Mucosa of stomach (tissue), 1 donor: ENCODE results near the gene CBX8.
A peak's percentile ranks its signal among the peaks of the same experiment; 100 is the strongest.

Source experiments
- H3K27me3 ChIP-seq: one replicate; pipeline ENCODE4 v1.7.0; 2013; ENCODE audit warnings: mild to moderate bottlenecking, low read length; ENCODE audit not compliant: control insufficient read depth, insufficient read depth
- H3K36me3 ChIP-seq: one replicate; pipeline ENCODE4 v1.7.0; 2013; ENCODE audit warnings: low read length; ENCODE audit not compliant: control insufficient read depth, insufficient read depth
- H3K4me1 ChIP-seq: one replicate; pipeline ENCODE4 v1.7.0; 2013; ENCODE audit warnings: mild to moderate bottlenecking, low read length; ENCODE audit not compliant: control insufficient read depth, insufficient read depth
- H3K4me3 ChIP-seq: one replicate; pipeline ENCODE4 v1.7.0; 2013; ENCODE audit warnings: low read length
- H3K9ac ChIP-seq: one replicate; pipeline ENCODE4 v1.7.0; 2013; ENCODE audit warnings: mild to moderate bottlenecking, low read length, moderate library complexity
- H3K9me3 ChIP-seq: one replicate; pipeline ENCODE4 v1.7.0; 2013; ENCODE audit warnings: mild to moderate bottlenecking, low read length, moderate library complexity; ENCODE audit not compliant: control insufficient read depth
- donor health status: Pancreatic carcinoma.

The CBX8 gene

GRCh38 chr17:79796763-79797491 lies at the start of gene CBX8:
Gene CBX8 (minus strand): TSS chr17:79797077. CDS start chr17:79796998, 79 bp downstream.
- Histone ChIP-seq H3K9ac (peak within 1 kb of the TSS; percentile 74), H3K9me3 (peaks cover 4% of the 10 kb centered on the region), H3K36me3 (no peaks in the 10 kb centered on the region), H3K27me3 (peaks cover 66% of the 10 kb centered on the region), H3K4me1 (peaks cover 57% of the 10 kb centered on the region), H3K4me3 (peak within 1 kb of the TSS; percentile 46)

- H3K36me3 ChIP-seq, result no peaks in the 10 kb centered on the region
- no peak overlapping the region for H3K9ac ChIP-seq
- peaks cover 41% of the 10 kb centered on the region for H3K4me1 ChIP-seq
- no peak overlapping the region for H3K4me3 ChIP-seq
- H3K9me3 ChIP-seq, result no peaks in the 10 kb centered on the region
- H3K27me3 ChIP-seq, result peaks cover 37% of the 10 kb centered on the region
Measured at GRCh38 chr17:79845601-79845949, 48.7 kb upstream of the CBX8 start.

- H3K36me3 ChIP-seq, result no peaks in the 10 kb centered on the region
- H3K27me3 ChIP-seq, result peaks cover 43% of the 10 kb centered on the region
- H3K9me3 ChIP-seq, result no peaks in the 10 kb centered on the region
- H3K4me3 ChIP-seq, result no peak overlapping the region
- no peak overlapping the region for H3K9ac ChIP-seq
- H3K4me1 ChIP-seq, result peaks cover 46% of the 10 kb centered on the region
Measured at GRCh38 chr17:79844869-79845600, 48.2 kb upstream of the CBX8 start.

GRCh38 chr17:79843816-79844800 lies 47.2 kb upstream of the CBX8 start:
- Histone ChIP-seq H3K9me3 (no peaks in the 10 kb centered on the region), H3K4me3 (peak overlapping the region; percentile 71), H3K36me3 (no peaks in the 10 kb centered on the region), H3K27me3 (peaks cover 44% of the 10 kb centered on the region), H3K9ac (peak overlapping the region; percentile 71), H3K4me1 (peaks cover 51% of the 10 kb centered on the region)

GRCh38 chr17:79843474-79843815 lies 46.6 kb upstream of the CBX8 start:
- Histone ChIP-seq H3K4me1 (peaks cover 51% of the 10 kb centered on the region), H3K9ac (peak overlapping the region; percentile 71), H3K9me3 (no peaks in the 10 kb centered on the region), H3K27me3 (peaks cover 44% of the 10 kb centered on the region), H3K36me3 (no peaks in the 10 kb centered on the region), H3K4me3 (peak overlapping the region; percentile 71)

- Histone ChIP-seq H3K4me1 (peaks cover 53% of the 10 kb centered on the region), H3K9ac (peak overlapping the region; percentile 71), H3K27me3 (peaks cover 44% of the 10 kb centered on the region), H3K9me3 (no peaks in the 10 kb centered on the region), H3K4me3 (no peak overlapping the region), H3K36me3 (no peaks in the 10 kb centered on the region)
Measured at GRCh38 chr17:79842656-79843473, 46.0 kb upstream of the CBX8 start.

- H3K36me3 ChIP-seq, result no peaks in the 10 kb centered on the region
- H3K27me3 ChIP-seq, result peaks cover 44% of the 10 kb centered on the region
- peaks cover 59% of the 10 kb centered on the region for H3K4me1 ChIP-seq
- H3K9ac ChIP-seq, result no peak overlapping the region
- H3K9me3 ChIP-seq, result no peaks in the 10 kb centered on the region
- no peak overlapping the region for H3K4me3 ChIP-seq
Measured at GRCh38 chr17:79842136-79842655, 45.3 kb upstream of the CBX8 start.

GRCh38 chr17:79841369-79842135 lies 44.7 kb upstream of the CBX8 start:
- Histone ChIP-seq H3K27me3 (peaks cover 44% of the 10 kb centered on the region), H3K4me1 (peaks cover 66% of the 10 kb centered on the region), H3K4me3 (no peak overlapping the region), H3K36me3 (no peaks in the 10 kb centered on the region), H3K9me3 (no peaks in the 10 kb centered on the region), H3K9ac (no peak overlapping the region)

- peaks cover 44% of the 10 kb centered on the region for H3K27me3 ChIP-seq
- H3K9ac ChIP-seq, result no peak overlapping the region
- no peaks in the 10 kb centered on the region for H3K9me3 ChIP-seq
- H3K36me3 ChIP-seq, result no peaks in the 10 kb centered on the region
- H3K4me1 ChIP-seq, result peaks cover 72% of the 10 kb centered on the region
- no peak overlapping the region for H3K4me3 ChIP-seq
Measured at GRCh38 chr17:79840989-79841286, 44.1 kb upstream of the CBX8 start.

- H3K36me3 ChIP-seq, result no peaks in the 10 kb centered on the region
- H3K9me3 ChIP-seq, result no peaks in the 10 kb centered on the region
- peaks cover 75% of the 10 kb centered on the region for H3K4me1 ChIP-seq
- no peak overlapping the region for H3K4me3 ChIP-seq
- H3K27me3 ChIP-seq, result peaks cover 44% of the 10 kb centered on the region
- H3K9ac ChIP-seq, result peak overlapping the region; percentile 64
Measured at GRCh38 chr17:79840269-79840988, 43.6 kb upstream of the CBX8 start.
